Mesenchymal stem cell (in vitro differentiated cells and primary cell): ENCODE measurements around the gene PTPRN2.

Experiments used
- DNase-seq: peaks from one replicate; pipeline ENCODE4 v3.0.0-alpha.2; 2013
- H2AFZ ChIP-seq: one replicate; pipeline ENCODE4 v1.6.1; 2013; ENCODE audit warnings: low read depth, mild to moderate bottlenecking, control low read depth, inconsistent platforms, low read length, moderate library complexity
- H2AK5ac ChIP-seq: 2 replicates; pipeline ENCODE4 v1.6.1; 2013; ENCODE audit warnings: low read length, moderate library complexity, mild to moderate bottlenecking, inconsistent platforms; ENCODE audit not compliant: severe bottlenecking
- H2BK120ac ChIP-seq: one replicate; pipeline ENCODE4 v1.6.1; 2013; ENCODE audit warnings: low read depth, mild to moderate bottlenecking, inconsistent platforms, low read length, moderate library complexity
- H2BK12ac ChIP-seq, 2 experiments: one replicate each; pipeline ENCODE4 v1.6.1; 2013; ENCODE audit warnings: inconsistent platforms in 2 of 2, low read length in 2 of 2, mild to moderate bottlenecking in 2 of 2, moderate library complexity in 2 of 2, control low read depth in 1 of 2
- H2BK15ac ChIP-seq: one replicate; pipeline ENCODE4 v1.6.1; 2013; ENCODE audit warnings: mild to moderate bottlenecking, low read depth, inconsistent platforms; ENCODE audit not compliant: poor library complexity, severe bottlenecking
- H2BK5ac ChIP-seq: 2 replicates; pipeline ENCODE4 v1.6.1; 2013; ENCODE audit warnings: low read depth, mild to moderate bottlenecking, low read length, control low read depth, inconsistent platforms; ENCODE audit not compliant: poor library complexity, severe bottlenecking
- H3K14ac ChIP-seq, 2 experiments: one replicate each; pipeline ENCODE4 v1.6.1; 2013; ENCODE audit warnings: inconsistent platforms in 2 of 2, low read length in 2 of 2, control low read depth in 1 of 2, mild to moderate bottlenecking in 1 of 2, moderate library complexity in 1 of 2
- H3K18ac ChIP-seq, 2 experiments: one replicate each; pipeline ENCODE4 v1.6.1; 2013; ENCODE audit warnings: inconsistent platforms in 2 of 2, low read length in 2 of 2, control low read depth in 1 of 2, low read depth in 1 of 2, mild to moderate bottlenecking in 1 of 2
- H3K23ac ChIP-seq, 2 experiments: one replicate each; pipeline ENCODE4 v1.6.1; 2013; ENCODE audit warnings: inconsistent platforms in 2 of 2, low read length in 2 of 2, mild to moderate bottlenecking in 2 of 2, moderate library complexity in 2 of 2, control low read depth in 1 of 2
- H3K27ac ChIP-seq: 2 replicates; pipeline ENCODE4 v1.5.1; 2013; ENCODE audit warnings: mild to moderate bottlenecking, moderate library complexity, low read length, control low read depth, inconsistent platforms; ENCODE audit not compliant: poor library complexity, severe bottlenecking
- H3K27me3 ChIP-seq, 2 experiments: 2 replicates each; pipeline versions ENCODE4 v1.6.1 to v1.7.0; 2013; ENCODE audit warnings: low read length in 2 of 2, mild to moderate bottlenecking in 2 of 2, moderate library complexity in 2 of 2, control low read depth in 1 of 2, inconsistent platforms in 1 of 2; ENCODE audit not compliant: control insufficient read depth in 1 of 2, insufficient read depth in 1 of 2
- H3K36me3 ChIP-seq, 2 experiments: 2 replicates each; pipeline versions ENCODE4 v1.6.1 to v1.7.0; 2013; ENCODE audit warnings: low read length in 2 of 2, control low read depth in 1 of 2, inconsistent platforms in 1 of 2, low read depth in 1 of 2, mild to moderate bottlenecking in 1 of 2; ENCODE audit not compliant: insufficient read depth in 2 of 2, control insufficient read depth in 1 of 2
- H3K4ac ChIP-seq, 2 experiments: one replicate each; pipeline ENCODE4 v1.6.1; 2013; ENCODE audit warnings: inconsistent platforms in 2 of 2, low read length in 2 of 2, mild to moderate bottlenecking in 2 of 2, moderate library complexity in 2 of 2, control low read depth in 1 of 2, low read depth in 1 of 2
- H3K4me1 ChIP-seq: 2 replicates; pipeline ENCODE4 v1.6.1; 2013; ENCODE audit warnings: low read depth, low read length, control low read depth; ENCODE audit not compliant: control insufficient read depth, insufficient read depth
- H3K4me2 ChIP-seq: 2 replicates; pipeline ENCODE4 v1.6.1; 2013; ENCODE audit warnings: low read length, mild to moderate bottlenecking, inconsistent platforms; ENCODE audit not compliant: poor library complexity, severe bottlenecking
- H3K4me3 ChIP-seq, 2 experiments: 2 replicates each; pipeline versions ENCODE4 v1.5.1 to v1.7.0; 2013; ENCODE audit warnings: low read length in 2 of 2, mild to moderate bottlenecking in 2 of 2, control low read depth in 1 of 2, low read depth in 1 of 2; ENCODE audit not compliant: insufficient read depth in 1 of 2
- H3K79me1 ChIP-seq: replicated peaks from 2 replicates; pipeline ENCODE4 v1.6.1; 2013; ENCODE audit warnings: mild to moderate bottlenecking, control low read depth, low read length, inconsistent platforms; ENCODE audit not compliant: poor library complexity, severe bottlenecking
- H3K9ac ChIP-seq: 2 replicates; pipeline ENCODE4 v1.7.0; 2013; ENCODE audit warnings: mild to moderate bottlenecking, low read length, moderate library complexity
- H3K9me3 ChIP-seq: 2 replicates; pipeline ENCODE4 v1.7.0; 2013; ENCODE audit warnings: mild to moderate bottlenecking, low read length; ENCODE audit not compliant: control insufficient read depth
- H4K8ac ChIP-seq: one replicate; pipeline ENCODE4 v1.6.1; 2013; ENCODE audit warnings: inconsistent platforms, mild to moderate bottlenecking, low read length, moderate library complexity
- H4K91ac ChIP-seq: one replicate; pipeline ENCODE4 v1.6.1; 2013; ENCODE audit warnings: mild to moderate bottlenecking, low read length, inconsistent platforms
- WGBS: methylation state at CpG from one replicate; pipeline ENCODE4 v1.1.7; 2013; ENCODE audit warnings: mixed read lengths; 5-methylcytosine and 5-hydroxymethylcytosine counted together

The PTPRN2 gene

GRCh38 chr7:158607563-158607962 lies 19.9 kb upstream of the PTPRN2 start:
- Histone ChIP-seq H3K27ac (no peak overlapping the region), H2AFZ (no peak overlapping the region), H3K9me3 (no peaks in the 10 kb centered on the region), H3K79me1 (no peaks in the 10 kb centered on the region), H4K91ac (no peak overlapping the region), H3K4me3 (no peak overlapping the region), H2AK5ac (no peak overlapping the region), H3K4me2 (no peak overlapping the region), H4K8ac (no peak overlapping the region), H3K36me3 (peaks cover 0 to 15% of the 10 kb centered on the region in 2 experiments), H2BK12ac (no peak overlapping the region), H3K4me1 (peaks cover 11% of the 10 kb centered on the region), H3K4ac (no peak overlapping the region), H3K23ac (no peak overlapping the region), H3K18ac (no peak overlapping the region), H2BK15ac (no peak overlapping the region), H3K14ac (no peak overlapping the region), H2BK5ac (no peak overlapping the region), H3K27me3 (no peaks in the 10 kb centered on the region), H2BK120ac (no peak overlapping the region), H3K9ac (no peak overlapping the region)
- no peak for DNase-seq
- 96% methylated on average over 6 of the region's 6 CpGs for WGBS

DNA sequence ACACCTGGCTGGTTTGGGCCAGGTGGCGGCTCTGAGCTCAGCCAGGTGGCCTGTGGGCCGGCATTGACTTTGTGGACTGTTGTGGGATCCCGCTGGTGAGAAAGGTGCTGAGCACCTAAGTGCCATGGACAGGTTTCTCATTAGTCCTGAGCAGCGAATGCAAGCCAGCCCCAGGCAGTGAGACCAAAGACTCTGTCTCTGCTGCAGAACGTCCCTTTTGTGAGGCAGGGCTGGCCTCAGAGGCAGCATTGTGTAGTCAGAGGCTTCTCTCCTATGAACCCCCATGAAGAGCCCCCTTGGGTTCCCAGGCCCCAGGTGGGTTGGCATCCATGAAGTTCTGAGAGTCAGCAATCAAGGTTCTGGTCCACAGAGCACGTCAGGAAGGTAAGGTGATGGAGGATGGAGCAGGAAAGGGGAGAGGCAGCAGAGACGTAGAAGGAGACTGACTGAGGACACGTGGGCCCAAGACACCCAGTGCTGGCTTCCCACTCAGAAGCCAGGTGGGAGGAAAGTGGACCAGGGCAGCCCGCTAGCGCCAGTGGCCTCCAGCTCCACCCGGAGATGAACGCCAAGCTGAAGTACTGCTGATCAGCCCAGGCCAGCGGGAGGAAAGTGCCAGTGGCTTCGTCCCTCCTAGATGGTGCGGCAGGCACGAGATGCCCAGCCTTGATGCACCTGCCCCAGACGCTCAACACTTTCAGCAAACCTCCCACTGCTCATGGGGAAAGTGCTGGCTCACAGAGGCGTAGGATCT lies 19.2 kb upstream of the PTPRN2 start:
- DNase-seq: no peak
- 96% methylated on average over 18 of the region's 18 CpGs for WGBS
- H4K8ac ChIP-seq: no peak overlapping the region
- H3K23ac ChIP-seq: no peak overlapping the region
- H3K14ac ChIP-seq: no peak overlapping the region
- H3K36me3 ChIP-seq: peaks cover 0 to 15% of the 10 kb centered on the region in 2 experiments
- H3K4me3 ChIP-seq: no peak overlapping the region
- no peak overlapping the region for H3K9ac ChIP-seq
- H3K9me3 ChIP-seq: no peaks in the 10 kb centered on the region
- H3K4me2 ChIP-seq: no peak overlapping the region
- H2AFZ ChIP-seq: no peak overlapping the region
- H2BK120ac ChIP-seq: no peak overlapping the region
- no peak overlapping the region for H3K27ac ChIP-seq
- no peak overlapping the region for H3K18ac ChIP-seq
- no peak overlapping the region for H3K4ac ChIP-seq
- H3K79me1 ChIP-seq: no peaks in the 10 kb centered on the region
- H3K4me1 ChIP-seq: peaks cover 11% of the 10 kb centered on the region
- no peak overlapping the region for H2BK5ac ChIP-seq
- no peak overlapping the region for H2BK12ac ChIP-seq
- no peak overlapping the region for H2AK5ac ChIP-seq
- H2BK15ac ChIP-seq: no peak overlapping the region
- H4K91ac ChIP-seq: peak overlapping the region; percentile 27
- H3K27me3 ChIP-seq: no peaks in the 10 kb centered on the region

DNA sequence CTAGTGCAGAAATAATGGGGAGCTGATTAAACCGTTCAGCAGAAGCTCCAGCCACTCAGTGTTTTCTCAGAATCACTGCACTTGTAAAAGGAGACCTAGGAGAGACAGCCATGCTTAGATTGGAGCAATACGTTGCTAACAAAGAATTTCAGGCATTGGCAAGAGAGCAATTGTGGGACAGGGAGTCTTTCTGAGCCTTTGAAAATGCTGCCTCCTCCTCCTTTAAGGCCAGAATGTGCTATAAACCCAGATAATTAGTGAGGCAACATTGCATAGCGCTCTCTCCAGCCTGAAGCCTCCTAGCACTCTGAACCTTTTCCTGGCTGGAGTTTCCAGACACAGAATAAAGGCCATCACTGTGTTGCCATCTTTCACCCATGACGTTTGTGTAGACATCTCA lies 18.5 kb upstream of the PTPRN2 start:
- H3K27ac ChIP-seq: no peak overlapping the region
- 86% methylated on average over 4 of the region's 4 CpGs for WGBS
- H3K79me1 ChIP-seq: no peaks in the 10 kb centered on the region
- no peak overlapping the region for H3K9ac ChIP-seq
- no peak overlapping the region for H3K4ac ChIP-seq
- no peak overlapping the region for H2BK12ac ChIP-seq
- H3K27me3 ChIP-seq: no peaks in the 10 kb centered on the region
- no peak overlapping the region for H3K4me2 ChIP-seq
- no peak overlapping the region for H3K14ac ChIP-seq
- H3K9me3 ChIP-seq: no peaks in the 10 kb centered on the region
- no peak overlapping the region for H4K91ac ChIP-seq
- no peak overlapping the region for H2BK120ac ChIP-seq
- no peak overlapping the region for H3K18ac ChIP-seq
- H3K23ac ChIP-seq: no peak overlapping the region
- peaks cover 11% of the 10 kb centered on the region for H3K4me1 ChIP-seq
- H2AK5ac ChIP-seq: no peak overlapping the region
- no peak overlapping the region for H3K4me3 ChIP-seq
- peaks cover 0 to 15% of the 10 kb centered on the region in 2 experiments for H3K36me3 ChIP-seq
- no peak overlapping the region for H2BK15ac ChIP-seq
- H2AFZ ChIP-seq: no peak overlapping the region
- H4K8ac ChIP-seq: no peak overlapping the region
- H2BK5ac ChIP-seq: no peak overlapping the region
- no peak for DNase-seq

GRCh38 chr7:158603773-158604755 lies 16.4 kb upstream of the PTPRN2 start:
- Histone ChIP-seq H2BK120ac (no peak overlapping the region), H2BK15ac (no peak overlapping the region), H4K8ac (no peak overlapping the region), H3K36me3 (peaks cover 0 to 8% of the 10 kb centered on the region in 2 experiments), H3K23ac (no peak overlapping the region), H2AFZ (no peak overlapping the region), H3K27ac (no peak overlapping the region), H3K79me1 (no peaks in the 10 kb centered on the region), H3K4me3 (no peak overlapping the region), H3K4me1 (peaks cover 11% of the 10 kb centered on the region), H3K4ac (no peak overlapping the region), H3K27me3 (no peaks in the 10 kb centered on the region), H3K9ac (no peak overlapping the region), H2BK5ac (no peak overlapping the region), H4K91ac (no peak overlapping the region), H3K18ac (no peak overlapping the region), H3K14ac (no peak overlapping the region), H2AK5ac (no peak overlapping the region), H2BK12ac (no peak overlapping the region), H3K4me2 (no peak overlapping the region), H3K9me3 (no peaks in the 10 kb centered on the region)
- 97% methylated on average over 20 of the region's 23 CpGs for WGBS
- DNase-seq: no peak
